Stomach (tissue), 4 donors: Measurements from ENCODE around the gene SRGAP2B.
"Not testable (repeated sequence)": the region's sequence is repeated elsewhere in the genome, so short reads cannot be mapped to it uniquely, and the experiment has no call there.

Experiments
- POLR2AphosphoS5 ChIP-seq, 3 donors: sonication (generic); formaldehyde crosslinking; IDR thresholded peaks; one replicate each; pipeline ENCODE4 v1.6.1; 2016; ENCODE audit warnings: antibody characterized with exemption in 3 of 3
- TF ChIP-seq, protein P1 (sequence below), 7 experiments: fragments of 450-650 bp in 4 of 7; fragments of 200-600 bp in 3 of 7; sonication (generic) in 3 of 7; IDR thresholded peaks; one replicate each; pipeline ENCODE4 v1.5.1; 2016 to 2019; ENCODE audit warnings: antibody characterized with exemption in 7 of 7, control low read depth in 2 of 7, mild to moderate bottlenecking in 1 of 7

DNA sequence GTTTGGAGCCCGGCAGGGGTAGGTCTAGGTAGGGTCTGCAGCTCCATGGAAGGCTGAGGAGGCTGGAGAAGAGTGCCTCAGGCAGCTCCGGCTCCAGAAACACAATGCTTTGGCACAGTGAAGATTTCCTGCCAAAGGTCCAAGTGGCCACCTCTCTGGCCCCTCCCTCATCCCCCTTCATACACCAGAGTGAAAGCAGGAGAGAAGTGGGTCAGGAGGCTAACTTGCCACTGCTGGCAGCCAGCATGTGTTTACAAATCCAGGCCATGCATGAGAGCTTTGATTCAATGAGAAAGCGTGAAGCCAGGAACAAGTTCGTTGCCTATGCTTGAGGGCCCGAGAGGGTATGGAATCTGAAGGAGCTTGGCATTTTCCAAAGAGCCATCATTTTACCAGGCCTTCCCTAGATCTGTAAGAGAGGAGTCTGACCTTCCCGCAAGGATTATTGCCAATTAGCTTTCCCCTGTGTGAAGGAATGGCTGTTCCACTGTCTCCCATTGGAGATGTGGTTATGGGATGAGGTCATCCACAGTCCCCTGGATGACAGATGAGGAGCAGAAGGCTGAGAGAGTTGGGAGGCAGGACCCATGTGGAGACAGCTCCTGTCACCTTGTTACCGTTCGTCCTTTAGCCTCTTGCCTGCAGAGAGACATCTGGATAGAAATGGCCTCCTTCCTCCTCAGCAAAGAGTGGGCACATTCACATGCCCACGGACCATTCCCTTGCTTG, 201.3 kb downstream of the SRGAP2B start:
- TF ChIP-seq, protein P1, sequence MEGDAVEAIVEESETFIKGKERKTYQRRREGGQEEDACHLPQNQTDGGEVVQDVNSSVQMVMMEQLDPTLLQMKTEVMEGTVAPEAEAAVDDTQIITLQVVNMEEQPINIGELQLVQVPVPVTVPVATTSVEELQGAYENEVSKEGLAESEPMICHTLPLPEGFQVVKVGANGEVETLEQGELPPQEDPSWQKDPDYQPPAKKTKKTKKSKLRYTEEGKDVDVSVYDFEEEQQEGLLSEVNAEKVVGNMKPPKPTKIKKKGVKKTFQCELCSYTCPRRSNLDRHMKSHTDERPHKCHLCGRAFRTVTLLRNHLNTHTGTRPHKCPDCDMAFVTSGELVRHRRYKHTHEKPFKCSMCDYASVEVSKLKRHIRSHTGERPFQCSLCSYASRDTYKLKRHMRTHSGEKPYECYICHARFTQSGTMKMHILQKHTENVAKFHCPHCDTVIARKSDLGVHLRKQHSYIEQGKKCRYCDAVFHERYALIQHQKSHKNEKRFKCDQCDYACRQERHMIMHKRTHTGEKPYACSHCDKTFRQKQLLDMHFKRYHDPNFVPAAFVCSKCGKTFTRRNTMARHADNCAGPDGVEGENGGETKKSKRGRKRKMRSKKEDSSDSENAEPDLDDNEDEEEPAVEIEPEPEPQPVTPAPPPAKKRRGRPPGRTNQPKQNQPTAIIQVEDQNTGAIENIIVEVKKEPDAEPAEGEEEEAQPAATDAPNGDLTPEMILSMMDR (IDR thresholded peaks at IDR 0.05), result not testable (repeated sequence)
- not testable (repeated sequence) for TF ChIP-seq POLR2AphosphoS5 (IDR thresholded peaks at IDR 0.05)
